Prostate gland (tissue), 2 donors: ENCODE measurements around the gene CTNND2. TPM values are rescaled to one million over a fixed set of nuclear protein-coding genes. Genes with fewer than 3 reads are reported as not detected.

ENCODE experiments used
- DNase-seq: peaks from one replicate; pipeline ENCODE4 v3.0.0-alpha.2; 2019; ENCODE audit warnings: low spot score
- H3K27ac ChIP-seq, 2 donors: fragments of 200-600 bp; sonication (generic); 2 replicates each; pipeline ENCODE4 v1.5.1; 2017 to 2019
- H3K27me3 ChIP-seq: fragments of 200-600 bp; sonication (generic); replicated peaks from 2 replicates; pipeline ENCODE4 v1.5.1; 2019; ENCODE audit not compliant: insufficient read depth
- H3K36me3 ChIP-seq, 2 donors: fragments of 200-600 bp; sonication (generic); 1 replicate in 1 of 2; 2 replicates in 1 of 2; pipeline versions ENCODE4 v1.5.1 to v1.8.1; 2017 to 2019
- H3K4me1 ChIP-seq: fragments of 200-600 bp; sonication (generic); replicated peaks from 2 replicates; pipeline ENCODE4 v1.5.1; 2019
- H3K4me3 ChIP-seq, 2 donors: fragments of 200-600 bp; sonication (generic); 2 replicates each; pipeline ENCODE4 v1.5.1; 2017 to 2019
- H3K9me3 ChIP-seq: fragments of 200-600 bp; sonication (generic); 2 replicates; pipeline ENCODE4 v1.5.1; 2017
- CTCF ChIP-seq, 4 experiments: fragments of 200-600 bp in 2 of 4; fragments of 450-650 bp in 2 of 4; sonication (generic) in 2 of 4; IDR thresholded peaks; 1 replicate in 3 of 4; 2 replicates in 1 of 4; pipeline ENCODE4 v1.5.1; 2016 to 2019; ENCODE audit warnings: antibody characterized with exemption in 4 of 4, mild to moderate bottlenecking in 2 of 4, moderate library complexity in 2 of 4
- POLR2A ChIP-seq: fragments of 450-650 bp; IDR thresholded peaks from one replicate; pipeline ENCODE4 v1.6.1; 2016; ENCODE audit warnings: antibody characterized with exemption, mild to moderate bottlenecking
- POLR2AphosphoS5 ChIP-seq: sonication (generic); formaldehyde crosslinking; IDR thresholded peaks from one replicate; pipeline ENCODE4 v1.6.1; 2017; ENCODE audit warnings: antibody characterized with exemption
- WGBS: methylation state at CpG from one replicate; pipeline ENCODE4 v1.1.5; 2018; 5-methylcytosine and 5-hydroxymethylcytosine counted together
- intact Hi-C: fragments of 100-400 bp; cut with DNase I; formaldehyde crosslinking; loops from one replicate; pipeline ENCODE4 v1.14.2; 2022
- total RNA-seq, 2 donors: library from RNA; depleted of rRNA; stranded (reverse); fragments of >200 nt; gene quantifications; one replicate each; pipeline ENCODE4 v1.1.0, GENCODE V29; 2016

The CTNND2 gene
- total RNA-seq, 2 donors from 2014 or later, result 5.5 to 11.2 TPM

- no peak overlapping the region for H3K4me3 ChIP-seq
- no peak overlapping the region for H3K27ac ChIP-seq
- intact Hi-C loops, result no loop called here
- WGBS, result 93% methylated on average over 2 of the region's 2 CpGs
- H3K4me1 ChIP-seq, result no peaks in the 10 kb centered on the region
- DNase-seq, result no peak
- no peaks in the 10 kb centered on the region for H3K36me3 ChIP-seq
- H3K9me3 ChIP-seq, result no peaks in the 10 kb centered on the region
- TF ChIP-seq POLR2AphosphoS5, result no peak
- TF ChIP-seq CTCF (IDR thresholded peaks at IDR 0.05), result no peak
- TF ChIP-seq POLR2A, result no peak
- no peaks in the 10 kb centered on the region for H3K27me3 ChIP-seq
Observed at GRCh38 chr5:11302663-11303062, 601.6 kb downstream of the CTNND2 start.

- Histone ChIP-seq H3K36me3 (no peaks in the 10 kb centered on the region), H3K27me3 (no peaks in the 10 kb centered on the region), H3K4me3 (no peak overlapping the region), H3K9me3 (no peaks in the 10 kb centered on the region), H3K27ac (no peak overlapping the region), H3K4me1 (no peaks in the 10 kb centered on the region)
- DNase-seq, result no peak
- intact Hi-C loops, result no loop called here
- whole genome bisulfite sequencing, result 85% methylated on average over 9 of the region's 9 CpGs
- no peak for TF ChIP-seq POLR2A
- TF ChIP-seq CTCF (IDR thresholded peaks at IDR 0.05), result no peak
- TF ChIP-seq POLR2AphosphoS5, result no peak
Observed at GRCh38 chr5:11301171-11301570, 603.1 kb downstream of the CTNND2 start.

GRCh38 chr5:11300736-11301135 lies 603.5 kb downstream of the CTNND2 start:
- no peak for DNase-seq
- Histone ChIP-seq H3K9me3 (no peaks in the 10 kb centered on the region), H3K36me3 (no peaks in the 10 kb centered on the region), H3K27me3 (no peaks in the 10 kb centered on the region), H3K4me1 (no peaks in the 10 kb centered on the region), H3K27ac (no peak overlapping the region), H3K4me3 (no peak overlapping the region)
- intact Hi-C loops, result no loop called here
- 78% methylated on average over 5 of the region's 5 CpGs for WGBS
- TF ChIP-seq CTCF (IDR thresholded peaks at IDR 0.05) (no peak), POLR2A (no peak), POLR2AphosphoS5 (no peak)

- Histone ChIP-seq H3K27ac (no peak overlapping the region), H3K4me1 (no peaks in the 10 kb centered on the region), H3K9me3 (no peaks in the 10 kb centered on the region), H3K4me3 (no peak overlapping the region), H3K36me3 (no peaks in the 10 kb centered on the region), H3K27me3 (no peaks in the 10 kb centered on the region)
- no peak for DNase-seq
- 74% methylated on average over 4 of the region's 4 CpGs for WGBS
- intact Hi-C loops, result no loop called here
- TF ChIP-seq POLR2A (no peak), CTCF (IDR thresholded peaks at IDR 0.05) (no peak), POLR2AphosphoS5 (no peak)
Observed at GRCh38 chr5:11298877-11299276, 605.4 kb downstream of the CTNND2 start.

GRCh38 chr5:11293523-11293922 lies 610.7 kb downstream of the CTNND2 start:
- no peaks in the 10 kb centered on the region for H3K4me1 ChIP-seq
- TF ChIP-seq POLR2A, result no peak
- TF ChIP-seq CTCF (IDR thresholded peaks at IDR 0.05), result no peak
- no peak for TF ChIP-seq POLR2AphosphoS5
- intact Hi-C loops, result no loop called here
- no peaks in the 10 kb centered on the region for H3K9me3 ChIP-seq
- no peaks in the 10 kb centered on the region for H3K36me3 ChIP-seq
- 26% methylated on average over 2 of the region's 2 CpGs for WGBS
- H3K4me3 ChIP-seq, result no peak overlapping the region
- H3K27me3 ChIP-seq, result no peaks in the 10 kb centered on the region
- H3K27ac ChIP-seq, result no peak overlapping the region
- no peak for DNase-seq
